HepG2 (cell line): ENCODE results near the gene NT5C. TPM values are rescaled to one million over a fixed set of nuclear protein-coding genes. Genes with fewer than 3 reads are reported as not detected.

Experiments
- ARID3A ChIP-seq: IDR thresholded peaks from 2 replicates; pipeline ENCODE4 v1.6.1; 2012; ENCODE audit warnings: low read depth, low read length, improper control_type of control experiment
- CCAR2 ChIP-seq: fragments of 200-400 bp; formaldehyde crosslinking; optimal IDR thresholded peaks from 2 replicates; pipeline ENCODE3; 2018; ENCODE audit warnings: low read depth, mild to moderate bottlenecking, low read length, moderate library complexity
- CSRNP2 ChIP-seq: sonication (generic); formaldehyde crosslinking; conservative IDR thresholded peaks from 2 replicates; pipeline ENCODE4 v1.8.0; 2022; ENCODE audit warnings: low read depth, missing genetic modification reagents
- KDM1A ChIP-seq: IDR thresholded peaks from 2 replicates; pipeline ENCODE4 v1.6.1; 2016; ENCODE audit warnings: missing compliant biosample characterization
- SOX13 ChIP-seq, 3 experiments: fragments of 450-650 bp in 1 of 3; sonication (generic) in 1 of 3; formaldehyde crosslinking in 1 of 3; IDR thresholded peaks in 2 of 3; conservative IDR thresholded peaks in 1 of 3; 2 replicates each; pipeline versions ENCODE4 v1.5.0 to v1.6.1; 2016 to 2020; ENCODE audit warnings: antibody characterized with exemption in 1 of 3, mild to moderate bottlenecking in 1 of 3, missing compliant biosample characterization in 1 of 3, missing genetic modification reagents in 1 of 3, moderate library complexity in 1 of 3
- TAF1 ChIP-seq: sonication (generic); formaldehyde crosslinking; IDR thresholded peaks from 2 replicates; pipeline ENCODE4 v1.4.0; 2020; ENCODE audit warnings: missing genetic modification reagents
- ZNF343 ChIP-seq: sonication (generic); formaldehyde crosslinking; IDR thresholded peaks from 2 replicates; pipeline ENCODE4 v1.4.0; 2020; ENCODE audit warnings: mild to moderate bottlenecking, missing genetic modification reagents
- ZNF644 ChIP-seq: IDR thresholded peaks from 2 replicates; pipeline ENCODE4 v1.6.1; 2016; ENCODE audit warnings: low read depth
- ZNF709 ChIP-seq: sonication (generic); formaldehyde crosslinking; IDR thresholded peaks from 2 replicates; pipeline ENCODE4 v1.5.0; 2020; ENCODE audit warnings: mild to moderate bottlenecking, missing genetic modification reagents
- polyA plus RNA-seq, 8 experiments: library from polyadenylated mRNA; depleted of rRNA in 3 of 8; stranded (reverse) in 7 of 8; unstranded in 1 of 8; fragments of >200 nt; fragmentation: Illumina TruSeq in 4 of 8; extraction: Trizol in 4 of 8; gene quantifications; 2 replicates each; pipeline versions ENCODE4 v1.2.1 to v1.2.3, GENCODE V29; 2011 to 2016; ENCODE audit warnings: low read depth in 4 of 8, missing spikeins in 1 of 8, mixed read lengths in 1 of 8; ENCODE audit not compliant: insufficient read depth in 1 of 8
- total RNA-seq, 5 experiments: library from RNA; depleted of rRNA; stranded (reverse); fragments of >200 nt; fragmentation: Illumina TruSeq; extraction: Trizol; gene quantifications; 2 replicates each; pipeline ENCODE4 v1.2.3, GENCODE V29; 2016; ENCODE audit warnings: low read depth in 1 of 5
- TF ChIP-seq, protein P1 (sequence below): sonication (generic); formaldehyde crosslinking; IDR thresholded peaks from 2 replicates; pipeline ENCODE4 v1.4.0; 2020; ENCODE audit warnings: missing genetic modification reagents, borderline replicate concordance
- TF ChIP-seq, protein P2 (sequence below): sonication (generic); formaldehyde crosslinking; IDR thresholded peaks from 2 replicates; pipeline ENCODE4 v1.4.0; 2020; ENCODE audit warnings: missing genetic modification reagents, mild to moderate bottlenecking, borderline replicate concordance
- TF ChIP-seq, protein P3 (sequence below): sonication (generic); formaldehyde crosslinking; IDR thresholded peaks from 2 replicates; pipeline ENCODE4 v1.4.0; 2020; ENCODE audit warnings: mild to moderate bottlenecking, missing genetic modification reagents

Gene NT5C
- total and polyA plus RNA-seq, 2 of the 13 experiments (the other 11 are each of a cell fraction or from before 2014, with no cell fraction given), result 42.8 to 48.6 TPM

GRCh38 chr17:75084039-75084660 lies 47.4 kb downstream of the NT5C start (continued):
- TF ChIP-seq, protein P1, sequence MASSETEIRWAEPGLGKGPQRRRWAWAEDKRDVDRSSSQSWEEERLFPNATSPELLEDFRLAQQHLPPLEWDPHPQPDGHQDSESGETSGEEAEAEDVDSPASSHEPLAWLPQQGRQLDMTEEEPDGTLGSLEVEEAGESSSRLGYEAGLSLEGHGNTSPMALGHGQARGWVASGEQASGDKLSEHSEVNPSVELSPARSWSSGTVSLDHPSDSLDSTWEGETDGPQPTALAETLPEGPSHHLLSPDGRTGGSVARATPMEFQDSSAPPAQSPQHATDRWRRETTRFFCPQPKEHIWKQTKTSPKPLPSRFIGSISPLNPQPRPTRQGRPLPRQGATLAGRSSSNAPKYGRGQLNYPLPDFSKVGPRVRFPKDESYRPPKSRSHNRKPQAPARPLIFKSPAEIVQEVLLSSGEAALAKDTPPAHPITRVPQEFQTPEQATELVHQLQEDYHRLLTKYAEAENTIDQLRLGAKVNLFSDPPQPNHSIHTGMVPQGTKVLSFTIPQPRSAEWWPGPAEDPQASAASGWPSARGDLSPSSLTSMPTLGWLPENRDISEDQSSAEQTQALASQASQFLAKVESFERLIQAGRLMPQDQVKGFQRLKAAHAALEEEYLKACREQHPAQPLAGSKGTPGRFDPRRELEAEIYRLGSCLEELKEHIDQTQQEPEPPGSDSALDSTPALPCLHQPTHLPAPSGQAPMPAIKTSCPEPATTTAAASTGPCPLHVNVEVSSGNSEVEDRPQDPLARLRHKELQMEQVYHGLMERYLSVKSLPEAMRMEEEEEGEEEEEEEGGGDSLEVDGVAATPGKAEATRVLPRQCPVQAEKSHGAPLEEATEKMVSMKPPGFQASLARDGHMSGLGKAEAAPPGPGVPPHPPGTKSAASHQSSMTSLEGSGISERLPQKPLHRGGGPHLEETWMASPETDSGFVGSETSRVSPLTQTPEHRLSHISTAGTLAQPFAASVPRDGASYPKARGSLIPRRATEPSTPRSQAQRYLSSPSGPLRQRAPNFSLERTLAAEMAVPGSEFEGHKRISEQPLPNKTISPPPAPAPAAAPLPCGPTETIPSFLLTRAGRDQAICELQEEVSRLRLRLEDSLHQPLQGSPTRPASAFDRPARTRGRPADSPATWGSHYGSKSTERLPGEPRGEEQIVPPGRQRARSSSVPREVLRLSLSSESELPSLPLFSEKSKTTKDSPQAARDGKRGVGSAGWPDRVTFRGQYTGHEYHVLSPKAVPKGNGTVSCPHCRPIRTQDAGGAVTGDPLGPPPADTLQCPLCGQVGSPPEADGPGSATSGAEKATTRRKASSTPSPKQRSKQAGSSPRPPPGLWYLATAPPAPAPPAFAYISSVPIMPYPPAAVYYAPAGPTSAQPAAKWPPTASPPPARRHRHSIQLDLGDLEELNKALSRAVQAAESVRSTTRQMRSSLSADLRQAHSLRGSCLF (CRISPR knock-in tag), result no peak
- TF ChIP-seq ZNF343, result no peak; the same call in 1 of the 2 replicates
- 0 out of 2 replicates have a peak, but pooled peaks have one; percentile 63 for TF ChIP-seq SOX13 (IDR thresholded peaks at IDR 0.05)
- TF ChIP-seq SOX13 (CRISPR knock-in tag; conservative IDR thresholded peaks at IDR 0.05 in 1 of 2, IDR thresholded peaks at IDR 0.05 in 1 of 2), result peak in 1 of 2 experiments; percentile 90; a peak in 2 of 4 replicates
- TF ChIP-seq, protein P2, sequence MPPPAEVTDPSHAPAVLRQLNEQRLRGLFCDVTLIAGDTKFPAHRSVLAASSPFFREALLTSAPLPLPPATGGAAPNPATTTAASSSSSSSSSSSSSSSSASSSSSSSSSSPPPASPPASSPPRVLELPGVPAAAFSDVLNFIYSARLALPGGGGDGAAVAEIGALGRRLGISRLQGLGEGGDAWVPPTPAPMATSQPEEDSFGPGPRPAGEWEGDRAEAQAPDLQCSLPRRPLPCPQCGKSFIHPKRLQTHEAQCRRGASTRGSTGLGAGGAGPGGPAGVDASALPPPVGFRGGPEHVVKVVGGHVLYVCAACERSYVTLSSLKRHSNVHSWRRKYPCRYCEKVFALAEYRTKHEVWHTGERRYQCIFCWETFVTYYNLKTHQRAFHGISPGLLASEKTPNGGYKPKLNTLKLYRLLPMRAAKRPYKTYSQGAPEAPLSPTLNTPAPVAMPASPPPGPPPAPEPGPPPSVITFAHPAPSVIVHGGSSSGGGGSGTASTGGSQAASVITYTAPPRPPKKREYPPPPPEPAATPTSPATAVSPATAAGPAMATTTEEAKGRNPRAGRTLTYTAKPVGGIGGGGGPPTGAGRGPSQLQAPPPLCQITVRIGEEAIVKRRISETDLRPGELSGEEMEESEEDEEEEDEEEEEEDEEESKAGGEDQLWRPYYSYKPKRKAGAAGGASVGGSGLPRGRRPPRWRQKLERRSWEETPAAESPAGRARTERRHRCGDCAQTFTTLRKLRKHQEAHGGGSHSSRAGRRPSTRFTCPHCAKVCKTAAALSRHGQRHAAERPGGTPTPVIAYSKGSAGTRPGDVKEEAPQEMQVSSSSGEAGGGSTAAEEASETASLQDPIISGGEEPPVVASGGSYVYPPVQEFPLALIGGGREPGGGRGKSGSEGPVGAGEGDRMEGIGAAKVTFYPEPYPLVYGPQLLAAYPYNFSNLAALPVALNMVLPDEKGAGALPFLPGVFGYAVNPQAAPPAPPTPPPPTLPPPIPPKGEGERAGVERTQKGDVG (CRISPR knock-in tag), result peak; percentile 88
- TF ChIP-seq, protein P3, sequence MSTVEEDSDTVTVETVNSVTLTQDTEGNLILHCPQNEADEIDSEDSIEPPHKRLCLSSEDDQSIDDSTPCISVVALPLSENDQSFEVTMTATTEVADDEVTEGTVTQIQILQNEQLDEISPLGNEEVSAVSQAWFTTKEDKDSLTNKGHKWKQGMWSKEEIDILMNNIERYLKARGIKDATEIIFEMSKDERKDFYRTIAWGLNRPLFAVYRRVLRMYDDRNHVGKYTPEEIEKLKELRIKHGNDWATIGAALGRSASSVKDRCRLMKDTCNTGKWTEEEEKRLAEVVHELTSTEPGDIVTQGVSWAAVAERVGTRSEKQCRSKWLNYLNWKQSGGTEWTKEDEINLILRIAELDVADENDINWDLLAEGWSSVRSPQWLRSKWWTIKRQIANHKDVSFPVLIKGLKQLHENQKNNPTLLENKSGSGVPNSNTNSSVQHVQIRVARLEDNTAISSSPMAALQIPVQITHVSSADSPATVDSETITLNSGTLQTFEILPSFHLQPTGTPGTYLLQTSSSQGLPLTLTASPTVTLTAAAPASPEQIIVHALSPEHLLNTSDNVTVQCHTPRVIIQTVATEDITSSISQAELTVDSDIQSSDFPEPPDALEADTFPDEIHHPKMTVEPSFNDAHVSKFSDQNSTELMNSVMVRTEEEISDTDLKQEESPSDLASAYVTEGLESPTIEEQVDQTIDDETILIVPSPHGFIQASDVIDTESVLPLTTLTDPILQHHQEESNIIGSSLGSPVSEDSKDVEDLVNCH (CRISPR knock-in tag), result no peak
- no peak for TF ChIP-seq CSRNP2
- TF ChIP-seq ARID3A, result peak; percentile 86
- peak; percentile 51 for TF ChIP-seq CCAR2
- 0 out of 2 replicates have a peak, but pooled peaks have one; percentile 43 for TF ChIP-seq ZNF709 (CRISPR knock-in tag)
- 0 out of 2 replicates have a peak, but pooled peaks have one; percentile 1 for TF ChIP-seq TAF1 (CRISPR knock-in tag)
- peak; percentile 80 for TF ChIP-seq ZNF644 (CRISPR knock-in tag)
- peak; percentile 71; the same call in 1 of the 2 replicates for TF ChIP-seq KDM1A (CRISPR knock-in tag)
